ENCODE measurements around the gene INTS13. TPM values are rescaled to one million over a fixed set of nuclear protein-coding genes. Genes with fewer than 3 reads are reported as not detected.

The INTS13 gene
- polyA plus RNA-seq, 1 donor (not counting 4 experiments of a cell fraction or from before 2014, with no cell fraction given) = 38.7 TPM

DNA sequence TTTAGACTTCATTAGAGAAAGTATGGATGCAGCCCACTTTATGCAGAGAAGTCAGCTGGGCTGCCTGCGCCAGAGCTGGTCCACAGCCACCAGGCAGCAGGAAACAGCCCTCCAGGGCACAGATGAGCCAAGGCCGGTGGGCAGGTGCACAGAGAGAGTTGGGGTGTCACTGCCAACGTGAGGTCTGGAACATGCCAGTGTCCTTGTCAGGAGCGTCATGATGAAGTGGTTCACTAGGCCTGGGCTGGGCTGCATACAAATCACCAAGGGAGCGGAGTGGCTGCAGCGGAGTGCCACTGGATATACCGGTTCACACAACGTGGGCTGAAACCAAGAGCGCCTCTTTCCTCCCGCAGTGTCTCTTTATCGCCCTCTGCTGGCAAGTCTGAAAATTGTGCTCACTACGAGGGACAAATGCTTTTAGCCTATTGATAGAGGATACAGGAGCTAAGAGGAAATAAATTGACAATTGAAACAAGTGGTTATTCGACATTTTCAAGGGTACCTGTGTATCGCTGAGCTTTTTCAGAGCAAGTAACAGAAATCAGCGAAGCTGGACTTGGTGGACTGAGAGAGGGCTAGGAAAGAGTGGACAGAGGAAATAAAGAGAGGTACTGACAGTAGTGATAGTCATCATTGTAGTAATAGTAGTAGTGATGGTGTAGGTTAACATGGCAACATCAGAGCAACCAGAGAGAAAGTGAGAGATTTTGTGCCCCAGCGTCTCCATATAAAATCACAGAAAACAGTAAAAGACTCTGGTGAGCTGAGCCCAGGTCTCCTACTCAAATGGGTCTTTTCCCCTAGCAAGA is 52.8 kb downstream of the INTS13 start:
- H3K4me2 ChIP-seq (ENCODE audit: control insufficient read depth, extremely low read depth, insufficient read depth, low read depth, low read length) = peak overlapping the region; percentile 82
- H3K27me3 ChIP-seq (ENCODE audit: control insufficient read depth, extremely low read depth, insufficient read depth, low read length) = no peaks in the 10 kb centered on the region
- H2AFZ ChIP-seq (ENCODE audit: control insufficient read depth, low read length) = peak overlapping the region; percentile 72
- H3K79me2 ChIP-seq (ENCODE audit: control insufficient read depth, insufficient read depth, low read length) = no peaks in the 10 kb centered on the region
- H3K4me1 ChIP-seq (ENCODE audit: control insufficient read depth, extremely low read depth, insufficient read depth, low read length) = peaks cover 4% of the 10 kb centered on the region
- no peaks in the 10 kb centered on the region for H3K36me3 ChIP-seq (ENCODE audit: control insufficient read depth in 2 of 2, extremely low read depth in 1 of 2, insufficient read depth in 2 of 2, low read length in 2 of 2)
- H4K20me1 ChIP-seq (ENCODE audit: control insufficient read depth, extremely low read depth, insufficient read depth, low read length) = no peaks in the 10 kb centered on the region
- no peak overlapping the region for H3K27ac ChIP-seq (ENCODE audit: control insufficient read depth, insufficient read depth, low read length)
- peak; percentile 79 for FAIRE-seq
- dilution Hi-C loops (cut with MboI; ENCODE audit: extremely low pct_ligation_motif_present, low sequenced_read_pairs) = no loop called here
- no peak overlapping the region for H3K9ac ChIP-seq (ENCODE audit: control insufficient read depth, extremely low read depth, insufficient read depth, low read length)
- H3K4me3 ChIP-seq (ENCODE audit: control insufficient read depth in 2 of 3, extremely low read depth in 1 of 3, insufficient read depth in 2 of 3, low read depth in 1 of 3, low read length in 3 of 3) = peak overlapping the region in 1 of 3 experiments; percentile 56
- no peaks in the 10 kb centered on the region for H3K9me3 ChIP-seq (ENCODE audit: control insufficient read depth, low read depth, low read length)
- H3K9me1 ChIP-seq (ENCODE audit: control insufficient read depth, extremely low read depth, insufficient read depth, low read length) = peaks cover 2% of the 10 kb centered on the region
- no peak for TF ChIP-seq EZH2 (IDR thresholded peaks at IDR 0.05; ENCODE audit: low read length)
- TF ChIP-seq CTCF (optimal IDR thresholded peaks at IDR 0.05 in 1 of 3, IDR thresholded peaks at IDR 0.05 in 1 of 3, conservative IDR thresholded peaks at IDR 0.05 in 1 of 3; ENCODE audit: extremely low read depth in 1 of 3, insufficient read depth in 2 of 3, low read length in 3 of 3) = peak; percentile 89 to 97 (median 91)
- peak; percentile 28 for DNase-seq (ENCODE audit: low read depth, low spot score)

DNA sequence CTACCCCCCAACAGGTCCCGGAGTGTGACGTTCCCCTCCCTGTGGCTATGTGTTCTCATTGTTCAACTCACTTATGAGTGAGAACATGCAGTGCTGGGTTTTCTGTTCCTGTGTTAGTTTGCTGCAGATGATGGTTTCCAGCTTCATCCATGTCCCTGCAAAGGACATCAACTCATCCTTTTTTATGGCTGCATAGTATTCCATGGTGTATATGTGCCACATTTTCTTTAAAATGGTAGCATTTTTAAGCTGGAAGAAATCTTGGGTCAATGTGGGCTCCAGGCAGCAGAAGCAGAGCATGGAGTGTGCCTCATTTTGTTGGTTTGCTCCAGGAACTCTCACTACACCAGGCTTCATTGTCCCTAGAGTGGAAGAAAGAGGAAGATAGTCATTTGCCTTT is 57.2 kb downstream of the INTS13 start:
- no peaks in the 10 kb centered on the region for H4K20me1 ChIP-seq (ENCODE audit: control insufficient read depth, extremely low read depth, insufficient read depth, low read length)
- dilution Hi-C loops (cut with MboI; ENCODE audit: extremely low pct_ligation_motif_present, low sequenced_read_pairs) = no loop called here
- no peak overlapping the region for H3K9ac ChIP-seq (ENCODE audit: control insufficient read depth, extremely low read depth, insufficient read depth, low read length)
- FAIRE-seq (no peak), DNase-seq (ENCODE audit: low read depth, low spot score) (no peak)
- no peak for TF ChIP-seq CTCF (optimal IDR thresholded peaks at IDR 0.05 in 1 of 3, IDR thresholded peaks at IDR 0.05 in 1 of 3, conservative IDR thresholded peaks at IDR 0.05 in 1 of 3; ENCODE audit: extremely low read depth in 1 of 3, insufficient read depth in 2 of 3, low read length in 3 of 3)
- H2AFZ ChIP-seq (ENCODE audit: control insufficient read depth, low read length) = no peak overlapping the region
- no peaks in the 10 kb centered on the region for H3K9me3 ChIP-seq (ENCODE audit: control insufficient read depth, low read depth, low read length)
- peaks cover 2% of the 10 kb centered on the region for H3K9me1 ChIP-seq (ENCODE audit: control insufficient read depth, extremely low read depth, insufficient read depth, low read length)
- H3K4me1 ChIP-seq (ENCODE audit: control insufficient read depth, extremely low read depth, insufficient read depth, low read length) = peaks cover 4% of the 10 kb centered on the region
- H3K36me3 ChIP-seq (ENCODE audit: control insufficient read depth in 2 of 2, extremely low read depth in 1 of 2, insufficient read depth in 2 of 2, low read length in 2 of 2) = no peaks in the 10 kb centered on the region
- no peak overlapping the region for H3K4me3 ChIP-seq (ENCODE audit: control insufficient read depth in 2 of 3, extremely low read depth in 1 of 3, insufficient read depth in 2 of 3, low read depth in 1 of 3, low read length in 3 of 3)
- H3K27me3 ChIP-seq (ENCODE audit: control insufficient read depth, extremely low read depth, insufficient read depth, low read length) = no peaks in the 10 kb centered on the region
- no peak overlapping the region for H3K27ac ChIP-seq (ENCODE audit: control insufficient read depth, insufficient read depth, low read length)
- H3K4me2 ChIP-seq (ENCODE audit: control insufficient read depth, extremely low read depth, insufficient read depth, low read depth, low read length) = no peak overlapping the region
- no peaks in the 10 kb centered on the region for H3K79me2 ChIP-seq (ENCODE audit: control insufficient read depth, insufficient read depth, low read length)

Measured in keratinocyte (primary cell).